Ramos (cell line): ENCODE data around the gene SEC23B.
"Not testable (repeated sequence)": the region's sequence is repeated elsewhere in the genome, so short reads cannot be mapped to it uniquely, and the experiment has no call there.

Source experiments
- in situ Hi-C: fragments of 300-500 bp; cut with MboI; formaldehyde crosslinking; loops from one replicate; pipeline ENCODE4 v1.14.3; 2022; ENCODE audit warnings: low sequenced_read_pairs; ENCODE audit not compliant: unreplicated experiment

Gene SEC23B

GRCh38 chr20:18523066-18523465 lies 15.3 kb downstream of the SEC23B start:
- in situ Hi-C loops = no loop called here

DNA sequence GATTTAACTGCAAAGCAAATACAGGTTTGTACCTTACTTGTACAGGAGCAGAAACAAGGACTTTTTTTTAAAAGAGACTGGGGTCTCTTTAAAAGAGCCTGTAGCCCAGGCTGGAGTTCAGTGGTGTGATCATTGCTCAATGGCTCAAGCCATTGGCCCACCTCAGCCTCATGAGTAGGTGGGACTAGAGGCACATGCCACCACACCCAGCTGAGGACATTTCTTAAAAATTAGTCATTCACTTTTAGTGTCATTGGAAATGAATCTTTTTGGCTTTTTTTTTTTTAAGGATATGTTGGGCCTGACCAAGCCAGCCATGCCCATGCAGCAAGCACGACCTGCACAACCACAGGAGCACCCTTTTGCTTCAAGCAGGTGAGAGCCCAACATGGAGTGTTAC lies 16.9 kb downstream of the SEC23B start:
- in situ Hi-C loops = no loop called here

DNA sequence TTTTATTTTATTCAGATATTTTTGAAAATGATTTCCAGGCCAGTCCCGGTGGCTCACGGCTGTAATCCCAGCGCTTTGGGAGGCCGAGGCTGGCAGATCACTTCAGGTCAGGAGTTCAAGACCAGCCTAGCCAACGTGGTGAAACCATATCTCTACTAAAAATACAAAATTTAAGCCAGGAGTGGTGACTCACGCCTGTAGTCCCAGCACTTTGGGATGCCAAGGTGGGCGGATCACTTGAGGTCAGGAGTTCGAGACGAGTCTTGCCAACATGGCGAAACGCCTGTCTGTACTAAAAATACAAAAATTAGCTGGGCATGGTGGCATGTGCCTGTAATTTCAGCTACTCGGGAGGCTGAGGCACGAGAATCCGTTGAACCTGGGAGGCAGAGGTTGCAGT lies 19.0 kb downstream of the SEC23B start:
- in situ Hi-C loops = not testable (repeated sequence)

GRCh38 chr20:18527339-18527738 lies 19.6 kb downstream of the SEC23B start:
- in situ Hi-C loops = no loop called here

GRCh38 chr20:18527836-18528235 lies 20.1 kb downstream of the SEC23B start:
- in situ Hi-C loops = no loop called here

DNA sequence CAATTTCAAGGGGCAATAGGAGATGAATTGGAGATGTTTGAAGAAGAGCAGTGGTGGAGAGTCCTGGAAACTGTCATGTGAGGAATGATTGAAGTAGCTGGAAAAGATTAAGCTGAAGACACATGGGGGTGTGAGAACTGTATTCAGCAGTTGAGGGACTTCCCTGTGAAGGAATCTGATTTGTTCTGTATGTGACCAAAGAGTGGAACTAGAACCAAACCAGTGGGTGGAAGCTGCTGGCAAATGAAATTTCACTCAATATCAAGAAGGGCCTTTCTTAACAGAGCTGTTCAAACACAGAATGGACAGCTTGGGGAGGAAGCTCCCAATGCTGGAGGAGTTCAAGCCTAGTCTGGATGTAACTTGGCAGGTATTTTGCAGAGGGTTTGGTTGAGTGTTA lies 21.3 kb downstream of the SEC23B start:
- in situ Hi-C loops = no loop called here

GRCh38 chr20:18532626-18533025 lies 24.9 kb downstream of the SEC23B start:
- in situ Hi-C loops = no loop called here

- in situ Hi-C loops = no loop called here
Measured at GRCh38 chr20:18533491-18533890, 25.8 kb downstream of the SEC23B start.

- in situ Hi-C loops = no loop called here
Measured at GRCh38 chr20:18533978-18534644, 26.4 kb downstream of the SEC23B start.

DNA sequence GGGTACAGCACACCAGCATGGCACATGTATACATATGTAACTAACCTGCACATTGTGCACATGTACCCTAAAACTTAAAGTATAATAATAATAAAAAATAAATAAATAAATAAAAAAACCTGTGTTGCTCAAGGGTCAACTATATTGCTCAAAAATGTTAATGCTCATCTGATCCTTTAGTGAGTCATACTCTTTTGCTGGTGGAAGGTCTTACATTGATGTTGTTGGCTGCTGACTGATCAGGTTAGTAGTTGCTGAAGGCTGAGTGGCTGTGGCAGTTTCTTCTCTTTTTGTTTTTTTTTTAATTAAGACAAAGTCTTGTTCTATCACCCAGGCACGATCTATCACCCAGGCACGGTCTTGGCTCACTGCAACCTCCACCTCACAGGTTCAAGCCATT lies 29.9 kb downstream of the SEC23B start:
- in situ Hi-C loops = no loop called here

DNA sequence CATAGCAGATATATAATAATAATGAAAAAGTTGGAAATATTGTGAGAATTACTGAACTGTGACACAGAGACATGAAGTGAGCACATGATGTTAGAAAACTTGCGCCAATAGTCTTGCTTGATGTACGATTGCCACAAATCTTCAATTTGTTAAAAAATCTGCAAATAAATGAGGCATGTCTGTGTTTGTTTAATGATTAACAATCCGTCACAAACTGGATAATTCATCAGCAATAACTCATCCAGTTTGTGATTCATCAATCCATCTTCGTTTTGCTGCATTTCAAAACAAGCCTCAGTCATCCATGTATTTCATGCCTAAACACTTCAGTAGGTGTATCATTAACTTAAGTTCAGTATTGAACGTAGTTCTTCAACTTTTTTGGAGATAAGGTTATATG lies 34.0 kb downstream of the SEC23B start:
- in situ Hi-C loops = no loop called here

- in situ Hi-C loops = no loop called here
Measured at GRCh38 chr20:18543216-18543615, 35.5 kb downstream of the SEC23B start.

GRCh38 chr20:18543932-18544331 lies 36.2 kb downstream of the SEC23B start:
- in situ Hi-C loops = no loop called here

GRCh38 chr20:18545566-18545965 lies 37.8 kb downstream of the SEC23B start:
- in situ Hi-C loops = no loop called here

- in situ Hi-C loops = no loop called here
Measured at GRCh38 chr20:18548465-18548864, 40.7 kb downstream of the SEC23B start.

DNA sequence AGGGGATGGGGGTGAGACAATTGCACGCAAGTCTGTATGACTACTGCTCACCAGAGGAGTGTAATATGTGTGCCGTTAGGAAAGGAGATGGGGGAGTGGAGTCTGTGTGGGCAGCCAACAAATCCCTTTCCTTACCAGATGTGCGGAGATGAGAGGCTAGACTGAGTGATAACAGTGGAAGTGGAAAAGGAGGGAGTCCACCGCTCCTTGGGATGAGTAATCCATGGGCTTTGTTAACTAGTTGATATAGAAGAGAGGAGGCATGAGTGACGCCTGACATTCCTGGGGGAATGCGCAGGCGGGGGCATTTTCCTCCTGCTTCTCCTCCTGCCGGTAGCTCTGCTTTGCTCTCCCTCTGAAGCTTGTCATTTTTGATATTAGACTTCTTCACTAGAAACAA lies 46.0 kb downstream of the SEC23B start:
- in situ Hi-C loops = no loop called here

- in situ Hi-C loops = no loop called here
Measured at GRCh38 chr20:18566892-18567738, 59.4 kb downstream of the SEC23B start, which contains the start of gene SMIM26. TSS of gene SMIM26 (plus strand) at chr20:18567432. CDS start at chr20:18567479, 47 bp downstream.

GRCh38 chr20:18567739-18568091 lies 60.0 kb downstream of the SEC23B start:
- in situ Hi-C loops = no loop called here

- in situ Hi-C loops = no loop called here
Measured at GRCh38 chr20:18571009-18571408, 63.3 kb downstream of the SEC23B start.

DNA sequence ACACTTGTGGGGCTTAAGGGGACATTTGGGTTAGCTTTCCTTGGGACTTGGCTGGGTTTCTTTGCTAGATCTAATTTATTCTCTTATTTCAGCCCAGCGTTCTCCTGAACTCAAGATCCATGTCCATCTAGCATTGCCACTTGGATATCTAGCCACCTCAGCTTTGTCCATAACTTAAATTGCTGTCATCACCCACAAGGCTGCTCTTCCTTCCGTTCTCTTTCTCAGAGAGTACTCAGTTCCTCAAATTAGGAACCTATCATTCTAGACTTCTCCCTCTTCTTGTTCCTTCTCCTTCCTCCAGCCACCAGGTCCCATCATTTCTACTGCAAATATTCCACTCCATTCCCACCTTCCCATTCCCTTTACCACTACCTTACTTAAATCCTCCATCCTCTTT lies 63.8 kb downstream of the SEC23B start:
- in situ Hi-C loops = no loop called here

DNA sequence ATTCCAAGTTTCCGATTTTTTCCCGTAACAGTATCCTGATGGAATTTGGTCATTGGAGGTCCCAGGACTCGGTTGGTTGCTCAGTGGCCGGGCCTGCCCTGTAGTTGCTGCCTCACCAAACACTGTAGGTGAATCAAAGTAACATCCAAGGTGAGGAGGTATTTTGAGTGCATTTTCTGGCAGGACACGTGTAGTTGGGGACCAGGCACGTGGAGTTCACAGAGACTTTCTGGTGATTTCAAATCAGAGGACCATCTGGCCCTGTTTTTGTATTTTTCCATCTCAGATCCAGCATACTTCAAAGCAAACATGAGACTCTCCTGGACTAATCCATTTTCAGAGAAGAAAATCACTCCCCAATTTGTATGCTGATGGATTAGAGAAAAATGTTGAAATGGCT lies 70.2 kb downstream of the SEC23B start:
- in situ Hi-C loops = no loop called here

GRCh38 chr20:18578581-18578980 lies 70.8 kb downstream of the SEC23B start:
- in situ Hi-C loops = no loop called here
